RPMI8226 (cell line): ENCODE results near the gene GPR137C.

Experiments used
- DNase-seq: peaks from one replicate; pipeline ENCODE4 v3.0.0-alpha.2; 2015

Gene GPR137C

GRCh38 chr14:52683985-52684520, 131.4 kb downstream of the GPR137C start:
- no peak for DNase-seq

DNA sequence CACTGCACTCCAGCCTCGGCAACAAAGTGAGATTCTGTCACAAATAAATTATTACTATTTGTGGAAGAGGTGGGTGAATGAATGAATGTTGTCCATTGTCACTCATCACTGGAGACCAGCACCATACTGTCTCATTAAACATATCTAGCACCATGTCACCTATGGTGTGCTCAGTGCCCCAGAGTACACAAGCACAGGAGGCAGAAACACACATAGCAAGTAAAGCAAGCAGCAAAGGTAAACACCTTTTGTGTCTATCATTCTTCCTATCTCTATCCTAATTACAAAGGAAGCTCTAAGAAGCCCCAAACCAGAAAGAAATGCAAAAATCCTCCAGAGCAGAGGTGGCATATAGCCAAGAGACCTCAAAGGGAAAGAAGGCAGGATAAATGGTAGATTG, 133.5 kb downstream of the GPR137C start:
- no peak for DNase-seq
